Memory B cell (primary cell): ENCODE measurements around the gene PPP3CA.

ENCODE experiments used
- ATAC-seq: fragments of 150-1000 bp; cut with Tn5 transposase; 2 replicates; pipeline ENCODE4 v1.10.0; 2021; ENCODE audit warnings: low read depth, mild to moderate bottlenecking, moderate library complexity
- DNase-seq, 2 donors: peaks; one replicate each; pipeline ENCODE4 v3.0.0; 2022; ENCODE audit warnings: low spot score in 2 of 2
- H3K27ac Mint-ChIP-seq: one replicate; pipeline ENCODE4 v1.8.0; 2022; ENCODE audit warnings: mild to moderate bottlenecking, moderate library complexity, mixed read lengths
- H3K27me3 Mint-ChIP-seq: one replicate; pipeline ENCODE4 v1.8.0; 2022; ENCODE audit warnings: mixed read lengths
- H3K36me3 Mint-ChIP-seq: one replicate; pipeline ENCODE4 v1.8.0; 2022; ENCODE audit warnings: mild to moderate bottlenecking, mixed read lengths
- H3K4me1 Mint-ChIP-seq: one replicate; pipeline ENCODE4 v1.8.0; 2022; ENCODE audit warnings: mixed read lengths
- H3K4me3 Mint-ChIP-seq: one replicate; pipeline ENCODE4 v1.8.0; 2022; ENCODE audit warnings: mild to moderate bottlenecking, moderate library complexity, mixed read lengths
- H3K9me3 Mint-ChIP-seq: one replicate; pipeline ENCODE4 v1.8.0; 2022; ENCODE audit warnings: mixed read lengths

Gene PPP3CA

GRCh38 chr4:101169044-101170014, 178.0 kb downstream of the PPP3CA start:
- no peaks in the 10 kb centered on the region for H3K9me3 Mint-ChIP-seq
- peaks cover 4% of the 10 kb centered on the region for H3K36me3 Mint-ChIP-seq
- DNase-seq = peak; percentile 43 to 66
- H3K27me3 Mint-ChIP-seq = no peaks in the 10 kb centered on the region
- peak; percentile 99 for ATAC-seq
- peak overlapping the region; percentile 12 for H3K27ac Mint-ChIP-seq
- H3K4me1 Mint-ChIP-seq = peaks cover 25% of the 10 kb centered on the region
- H3K4me3 Mint-ChIP-seq = no peak overlapping the region

GRCh38 chr4:101163936-101164335, 183.4 kb downstream of the PPP3CA start:
- no peak for DNase-seq
- Mint-ChIP-seq H3K27ac (no peak overlapping the region), H3K9me3 (no peaks in the 10 kb centered on the region), H3K27me3 (no peaks in the 10 kb centered on the region), H3K4me3 (no peak overlapping the region), H3K4me1 (peaks cover 23% of the 10 kb centered on the region), H3K36me3 (peaks cover 4% of the 10 kb centered on the region)
- no peak for ATAC-seq

- no peak for ATAC-seq
- no peaks in the 10 kb centered on the region for H3K27me3 Mint-ChIP-seq
These were observed 184.3 kb downstream of the PPP3CA start for GRCh38 chr4:101162990-101163380.

GRCh38 chr4:101160792-101161592, 186.3 kb downstream of the PPP3CA start:
- DNase-seq (no peak), ATAC-seq (no peak)
- H3K36me3 Mint-ChIP-seq = peaks cover 12% of the 10 kb centered on the region
- H3K4me1 Mint-ChIP-seq = peaks cover 34% of the 10 kb centered on the region
- H3K4me3 Mint-ChIP-seq = no peak overlapping the region
- H3K27ac Mint-ChIP-seq = no peak overlapping the region
- no peaks in the 10 kb centered on the region for H3K9me3 Mint-ChIP-seq
- no peaks in the 10 kb centered on the region for H3K27me3 Mint-ChIP-seq

More at GRCh38 chr4:101162990-101163380, 184.3 kb downstream of the PPP3CA start:
- Mint-ChIP-seq H3K4me1 (peaks cover 26% of the 10 kb centered on the region), H3K4me3 (no peak overlapping the region), H3K27ac (no peak overlapping the region), H3K9me3 (no peaks in the 10 kb centered on the region), H3K36me3 (peaks cover 7% of the 10 kb centered on the region)
- DNase-seq = no peak

- no peak overlapping the region for H3K27ac Mint-ChIP-seq
- peaks cover 11% of the 10 kb centered on the region for H3K36me3 Mint-ChIP-seq
- H3K4me1 Mint-ChIP-seq = peaks cover 40% of the 10 kb centered on the region
- no peaks in the 10 kb centered on the region for H3K27me3 Mint-ChIP-seq
- ATAC-seq = no peak
- H3K4me3 Mint-ChIP-seq = no peak overlapping the region
- no peaks in the 10 kb centered on the region for H3K9me3 Mint-ChIP-seq
- no peak for DNase-seq
These were observed 188.8 kb downstream of the PPP3CA start for GRCh38 chr4:101158507-101158906.

GRCh38 chr4:101158134-101158482, 189.2 kb downstream of the PPP3CA start:
- H3K27me3 Mint-ChIP-seq = no peaks in the 10 kb centered on the region
- H3K36me3 Mint-ChIP-seq = peaks cover 11% of the 10 kb centered on the region
- H3K27ac Mint-ChIP-seq = no peak overlapping the region
- peaks cover 39% of the 10 kb centered on the region for H3K4me1 Mint-ChIP-seq
- H3K9me3 Mint-ChIP-seq = no peaks in the 10 kb centered on the region
- no peak overlapping the region for H3K4me3 Mint-ChIP-seq
- DNase-seq (no peak), ATAC-seq (no peak)

GRCh38 chr4:101157415-101158133, 189.8 kb downstream of the PPP3CA start:
- Mint-ChIP-seq H3K4me3 (no peak overlapping the region), H3K4me1 (peaks cover 42% of the 10 kb centered on the region), H3K36me3 (peaks cover 11% of the 10 kb centered on the region), H3K27ac (peak overlapping the region; percentile 86), H3K9me3 (no peaks in the 10 kb centered on the region), H3K27me3 (no peaks in the 10 kb centered on the region)
- ATAC-seq (no peak), DNase-seq (no peak)

GRCh38 chr4:101156619-101157310, 190.6 kb downstream of the PPP3CA start:
- H3K36me3 Mint-ChIP-seq = peaks cover 11% of the 10 kb centered on the region
- H3K27me3 Mint-ChIP-seq = no peaks in the 10 kb centered on the region
- no peak for DNase-seq
- H3K4me1 Mint-ChIP-seq = peaks cover 42% of the 10 kb centered on the region
- H3K4me3 Mint-ChIP-seq = no peak overlapping the region
- no peaks in the 10 kb centered on the region for H3K9me3 Mint-ChIP-seq
- ATAC-seq = no peak
- peak overlapping the region; percentile 86 for H3K27ac Mint-ChIP-seq

GRCh38 chr4:101155945-101156344, 191.4 kb downstream of the PPP3CA start:
- H3K4me3 Mint-ChIP-seq = no peak overlapping the region
- no peaks in the 10 kb centered on the region for H3K27me3 Mint-ChIP-seq
- peaks cover 42% of the 10 kb centered on the region for H3K4me1 Mint-ChIP-seq
- DNase-seq (no peak), ATAC-seq (no peak)
- no peaks in the 10 kb centered on the region for H3K9me3 Mint-ChIP-seq
- peaks cover 11% of the 10 kb centered on the region for H3K36me3 Mint-ChIP-seq
- peak overlapping the region; percentile 86 for H3K27ac Mint-ChIP-seq

- H3K27ac Mint-ChIP-seq = no peak overlapping the region
- H3K4me1 Mint-ChIP-seq = peaks cover 44% of the 10 kb centered on the region
- no peak for ATAC-seq
- H3K4me3 Mint-ChIP-seq = no peak overlapping the region
- no peak for DNase-seq
- peaks cover 11% of the 10 kb centered on the region for H3K36me3 Mint-ChIP-seq
- H3K27me3 Mint-ChIP-seq = no peaks in the 10 kb centered on the region
- no peaks in the 10 kb centered on the region for H3K9me3 Mint-ChIP-seq
These were observed 192.0 kb downstream of the PPP3CA start for GRCh38 chr4:101155368-101155767.

- DNase-seq (no peak), ATAC-seq (peak; percentile 32)
- H3K36me3 Mint-ChIP-seq = peaks cover 11% of the 10 kb centered on the region
- H3K4me3 Mint-ChIP-seq = no peak overlapping the region
- no peaks in the 10 kb centered on the region for H3K9me3 Mint-ChIP-seq
- H3K27ac Mint-ChIP-seq = peak overlapping the region; percentile 19
- H3K4me1 Mint-ChIP-seq = peaks cover 39% of the 10 kb centered on the region
- no peaks in the 10 kb centered on the region for H3K27me3 Mint-ChIP-seq
These were observed 193.7 kb downstream of the PPP3CA start for GRCh38 chr4:101153653-101154052.

GRCh38 chr4:101152521-101152920, 194.8 kb downstream of the PPP3CA start:
- ATAC-seq = no peak
- peaks cover 8% of the 10 kb centered on the region for H3K36me3 Mint-ChIP-seq
- H3K9me3 Mint-ChIP-seq = no peaks in the 10 kb centered on the region
- H3K4me3 Mint-ChIP-seq = no peak overlapping the region
- DNase-seq = no peak
- H3K4me1 Mint-ChIP-seq = peaks cover 38% of the 10 kb centered on the region
- H3K27ac Mint-ChIP-seq = peak overlapping the region; percentile 9
- no peaks in the 10 kb centered on the region for H3K27me3 Mint-ChIP-seq

GRCh38 chr4:101148551-101148950, 198.8 kb downstream of the PPP3CA start:
- H3K27ac Mint-ChIP-seq = no peak overlapping the region
- no peaks in the 10 kb centered on the region for H3K27me3 Mint-ChIP-seq
- peaks cover 5% of the 10 kb centered on the region for H3K36me3 Mint-ChIP-seq
- no peak overlapping the region for H3K4me3 Mint-ChIP-seq
- peaks cover 1% of the 10 kb centered on the region for H3K9me3 Mint-ChIP-seq
- ATAC-seq = no peak
- no peak for DNase-seq
- peaks cover 28% of the 10 kb centered on the region for H3K4me1 Mint-ChIP-seq
